AG04449 (cell line): ENCODE data around the gene PAX6.

Experiments
- CTCF ChIA-PET: fragments of 350-600 bp; formaldehyde crosslinking; extraction: SDS; loops from one replicate; lab custom pipeline; 2021; ENCODE audit warnings: antibody characterized with exemption; lab: Yijun Ruan, JAX
- POLR2A ChIA-PET: fragments of 400-600, 350-600 bp; formaldehyde crosslinking; extraction: SDS; loops from one replicate; lab custom pipeline; 2020; ENCODE audit warnings: antibody characterized with exemption, inconsistent platforms; lab: Yijun Ruan, JAX
- DNase-seq: peaks from one replicate; pipeline ENCODE4 v3.0.0-alpha.2; 2010; ENCODE audit warnings: low read depth, low spot score
- H3K4me3 ChIP-seq: 2 replicates; pipeline ENCODE4 v1.5.1; 2011; ENCODE audit warnings: low read depth, mild to moderate bottlenecking, control low read depth, low read length
- TF ChIP-seq, protein P1 (sequence below): IDR thresholded peaks from one replicate; pipeline ENCODE4 v1.5.1; 2011; ENCODE audit warnings: mild to moderate bottlenecking, moderate library complexity, low read length, control low read depth, inconsistent platforms; ENCODE audit not compliant: insufficient read depth; ENCODE audit errors: missing control alignments

PAX6 gene

DNA sequence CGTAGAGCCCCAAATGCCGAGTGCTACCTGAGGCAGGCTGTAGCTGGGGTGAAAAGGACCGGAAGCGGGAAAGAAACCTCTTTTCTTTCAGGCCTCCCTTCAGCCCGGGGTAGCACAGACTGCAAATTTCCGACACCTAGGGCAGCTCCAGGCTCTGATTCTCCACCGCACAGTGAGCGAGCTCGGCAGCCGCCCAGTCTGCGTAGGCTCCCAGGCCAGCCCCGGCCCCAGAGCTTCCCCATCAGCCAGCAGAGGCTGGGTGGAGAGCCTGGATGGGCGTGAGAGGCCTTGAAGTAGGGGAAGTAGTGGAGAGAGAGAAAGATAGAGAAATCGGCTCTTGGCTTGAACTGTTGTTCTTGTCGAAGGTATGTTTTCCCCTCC is 9.3 kb upstream of the PAX6 start:
- DNase-seq: no peak
- H3K4me3 ChIP-seq: no peak overlapping the region
- ChIA-PET CTCF (no interaction called here), POLR2A (no interaction called here)
- TF ChIP-seq, protein P1, sequence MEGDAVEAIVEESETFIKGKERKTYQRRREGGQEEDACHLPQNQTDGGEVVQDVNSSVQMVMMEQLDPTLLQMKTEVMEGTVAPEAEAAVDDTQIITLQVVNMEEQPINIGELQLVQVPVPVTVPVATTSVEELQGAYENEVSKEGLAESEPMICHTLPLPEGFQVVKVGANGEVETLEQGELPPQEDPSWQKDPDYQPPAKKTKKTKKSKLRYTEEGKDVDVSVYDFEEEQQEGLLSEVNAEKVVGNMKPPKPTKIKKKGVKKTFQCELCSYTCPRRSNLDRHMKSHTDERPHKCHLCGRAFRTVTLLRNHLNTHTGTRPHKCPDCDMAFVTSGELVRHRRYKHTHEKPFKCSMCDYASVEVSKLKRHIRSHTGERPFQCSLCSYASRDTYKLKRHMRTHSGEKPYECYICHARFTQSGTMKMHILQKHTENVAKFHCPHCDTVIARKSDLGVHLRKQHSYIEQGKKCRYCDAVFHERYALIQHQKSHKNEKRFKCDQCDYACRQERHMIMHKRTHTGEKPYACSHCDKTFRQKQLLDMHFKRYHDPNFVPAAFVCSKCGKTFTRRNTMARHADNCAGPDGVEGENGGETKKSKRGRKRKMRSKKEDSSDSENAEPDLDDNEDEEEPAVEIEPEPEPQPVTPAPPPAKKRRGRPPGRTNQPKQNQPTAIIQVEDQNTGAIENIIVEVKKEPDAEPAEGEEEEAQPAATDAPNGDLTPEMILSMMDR: no peak

DNA sequence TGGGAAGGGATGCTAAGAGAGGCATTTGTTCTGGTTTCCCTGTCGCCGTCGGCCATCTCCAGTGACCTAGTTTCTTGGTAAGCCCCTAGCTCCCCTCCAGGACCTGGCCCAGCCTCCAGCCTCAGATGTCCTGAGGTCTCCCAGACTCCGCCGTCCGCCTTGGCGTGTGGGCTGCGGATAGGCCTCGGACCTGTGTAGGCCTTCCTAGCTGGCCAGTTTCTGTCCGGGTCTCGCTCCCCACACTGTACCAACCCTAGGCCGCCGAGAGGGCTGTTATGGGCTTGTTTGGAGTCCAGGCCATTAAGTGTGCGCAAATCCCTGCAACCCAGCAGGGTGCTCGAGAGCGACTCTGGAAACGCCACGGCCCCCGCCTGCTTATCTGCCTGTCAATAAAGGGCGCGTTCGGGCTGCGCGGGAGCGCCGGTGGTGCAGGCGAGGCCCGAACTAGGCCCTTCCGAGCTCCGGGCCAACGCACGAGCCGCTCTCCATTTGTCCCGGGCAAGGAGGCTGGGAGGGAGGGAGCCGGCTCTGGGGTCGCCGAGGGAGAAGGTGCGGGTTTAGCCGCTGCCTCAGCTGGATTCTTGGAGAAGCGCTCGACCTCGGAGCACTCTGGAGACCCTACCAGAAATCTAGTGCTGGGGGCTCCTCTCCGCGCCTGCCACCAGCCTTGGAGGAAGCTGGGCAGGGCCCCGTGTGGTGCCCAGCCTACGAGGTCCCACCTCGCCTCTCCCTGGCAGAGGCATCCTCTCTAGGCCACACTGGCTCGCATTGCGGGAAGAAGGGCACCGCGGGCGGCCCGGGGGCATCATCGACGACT is 8.7 kb upstream of the PAX6 start:
- CTCF ChIA-PET: no interaction called here
- no peak for DNase-seq

DNA sequence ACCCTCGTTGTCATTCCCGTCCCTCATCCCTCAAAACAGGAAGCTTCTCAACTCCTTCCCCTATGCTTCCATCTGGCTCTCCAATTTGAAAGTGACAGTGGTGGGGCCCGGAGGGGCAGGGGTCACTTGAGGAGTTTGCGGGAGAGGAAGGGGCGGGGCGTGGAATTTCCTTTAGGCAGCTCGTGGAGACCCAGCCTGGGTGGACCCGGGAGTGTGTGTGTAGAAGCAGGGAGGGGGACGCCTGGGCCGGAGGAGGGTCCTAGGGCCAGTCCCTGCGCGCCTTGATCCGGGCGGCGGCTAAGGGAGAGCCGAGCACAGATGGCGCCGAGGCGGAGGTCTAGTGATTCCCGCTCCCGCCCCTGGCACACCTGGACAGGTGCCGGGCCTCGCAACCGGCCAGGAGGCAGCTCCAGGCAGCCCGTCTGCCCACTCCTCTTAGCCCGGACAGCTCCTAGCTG is 7.8 kb upstream of the PAX6 start:
- TF ChIP-seq, protein P1: no peak
- no peak for DNase-seq
- ChIA-PET POLR2A (no interaction called here), CTCF (no interaction called here)
- no peak overlapping the region for H3K4me3 ChIP-seq

More for the DNA sequence above, 8.7 kb upstream of the PAX6 start:
- TF ChIP-seq, protein P1: no peak
- H3K4me3 ChIP-seq: no peak overlapping the region
- POLR2A ChIA-PET: no interaction called here

DNA sequence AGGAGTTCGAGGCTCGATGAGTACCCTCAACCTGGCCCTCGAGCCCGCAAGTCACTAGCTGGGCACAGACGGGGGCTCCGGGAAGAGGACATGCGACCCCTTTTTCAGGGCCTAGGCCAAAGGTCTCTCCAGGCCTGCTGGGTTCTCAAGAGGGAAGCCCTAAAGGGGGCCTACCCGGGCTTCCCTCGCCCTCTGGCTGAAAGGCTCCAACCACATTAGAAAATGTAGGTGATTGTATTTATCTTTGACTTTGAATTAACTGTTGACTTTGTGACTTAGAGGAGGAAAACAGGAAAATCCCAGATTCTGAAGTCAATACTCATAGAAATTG is 7.3 kb upstream of the PAX6 start:
- ChIA-PET POLR2A (no interaction called here), CTCF (no interaction called here)
- TF ChIP-seq, protein P1: no peak
- H3K4me3 ChIP-seq: no peak overlapping the region
- DNase-seq: no peak

DNA sequence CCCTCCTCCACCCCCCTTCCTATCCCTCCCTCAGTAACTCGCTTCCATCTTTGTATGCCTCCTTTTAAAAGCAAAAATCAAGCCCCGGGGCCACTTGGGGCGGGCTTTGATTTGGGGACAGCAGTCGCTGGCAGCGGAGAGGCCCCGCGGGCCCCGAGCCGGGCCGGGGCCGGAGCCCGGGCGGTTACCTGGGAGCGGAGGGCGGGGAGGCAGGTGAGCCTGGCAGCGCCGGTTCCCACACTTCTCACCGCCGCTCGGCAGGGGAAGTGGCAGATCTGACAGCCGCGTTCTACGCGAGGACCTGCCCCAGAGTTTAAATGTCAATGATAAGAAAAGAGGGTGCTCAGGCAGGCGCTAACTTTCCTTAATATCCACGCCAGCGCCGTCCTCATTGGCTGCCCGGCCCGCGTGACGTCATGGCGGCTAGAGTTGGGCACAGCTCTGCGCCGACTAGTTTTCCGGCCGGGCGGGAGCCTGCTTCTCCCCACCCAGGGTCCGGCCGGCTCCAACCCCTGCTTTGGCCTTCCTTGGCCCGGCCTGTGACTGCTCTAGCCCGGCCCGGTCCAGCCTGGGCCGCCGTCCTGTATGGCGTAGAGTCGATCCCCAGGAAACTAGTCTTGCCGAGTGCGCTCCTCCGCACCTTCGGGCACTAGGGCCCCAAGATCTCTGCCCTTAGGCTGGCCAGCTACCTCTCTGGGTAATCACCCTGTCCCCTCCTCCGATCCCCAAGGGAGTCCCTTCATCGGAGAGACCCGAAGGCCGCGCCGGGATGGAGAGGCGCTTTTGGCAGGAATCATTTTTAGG is 6.7 kb upstream of the PAX6 start:
- POLR2A ChIA-PET: no interaction called here
- H3K4me3 ChIP-seq: 0 out of 2 replicates have a peak overlapping the region, but pooled peaks have one; percentile 6
- CTCF ChIA-PET: no interaction called here
- no peak for DNase-seq
- TF ChIP-seq, protein P1: no peak

DNA sequence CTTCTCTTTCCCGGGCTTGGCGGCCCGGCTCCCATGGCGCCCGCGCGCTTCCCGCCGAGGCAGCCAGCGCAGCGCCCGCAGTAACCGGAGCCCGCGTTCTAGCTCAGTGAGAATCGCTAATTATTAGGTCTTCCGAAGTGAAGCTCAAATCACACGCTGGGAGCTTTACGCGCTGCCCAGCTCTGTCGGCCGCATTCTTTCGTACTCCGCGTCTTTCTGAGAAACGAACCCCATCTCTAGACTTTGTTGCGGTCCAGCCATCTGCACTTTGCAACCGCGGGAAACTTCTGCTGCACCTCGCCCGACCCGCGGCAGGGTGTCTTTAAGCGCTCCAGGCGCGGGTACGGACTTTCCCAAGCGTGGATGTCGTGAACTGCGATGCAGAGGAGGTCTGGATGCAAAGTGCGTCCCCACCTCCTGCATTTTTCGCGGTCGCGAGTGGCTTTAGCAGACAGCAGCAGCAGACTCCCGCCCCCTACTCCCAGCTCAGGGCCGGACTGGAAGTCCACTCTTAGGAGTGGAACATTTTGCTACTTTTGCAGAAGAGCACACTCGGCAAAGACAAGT is 6.0 kb upstream of the PAX6 start:
- TF ChIP-seq, protein P1: no peak
- H3K4me3 ChIP-seq: peak overlapping the region; percentile 27
- ChIA-PET CTCF (no interaction called here), POLR2A (no interaction called here)
- DNase-seq: no peak
